ENCODE data around the gene C19orf38.

The C19orf38 gene

GRCh38 chr19:10898633-10899032, 50.4 kb downstream of the C19orf38 start:
- Histone ChIP-seq H3K4me3 (ENCODE audit: low read depth in 1 of 2, low read length in 2 of 2) (no peak overlapping the region), H3K36me3 (ENCODE audit: control insufficient read depth in 1 of 2, insufficient read depth in 2 of 2, low read length in 2 of 2) (no peaks in the 10 kb centered on the region), H3K4me1 (ENCODE audit: control insufficient read depth in 1 of 2, insufficient read depth in 2 of 2, low read length in 2 of 2) (peaks cover 9 to 26% of the 10 kb centered on the region in 2 donors), H3K9me3 (ENCODE audit: control insufficient read depth in 1 of 2, low read length in 2 of 2) (no peaks in the 10 kb centered on the region), H3K27me3 (ENCODE audit: low read depth, low read length) (no peaks in the 10 kb centered on the region), H3K27ac (ENCODE audit: low read length) (no peak overlapping the region)

- Histone ChIP-seq H3K36me3 (ENCODE audit: control insufficient read depth in 1 of 2, insufficient read depth in 2 of 2, low read length in 2 of 2) (peaks cover 0 to 3% of the 10 kb centered on the region in 2 donors), H3K27me3 (ENCODE audit: low read depth, low read length) (no peaks in the 10 kb centered on the region), H3K4me3 (ENCODE audit: low read depth in 1 of 2, low read length in 2 of 2) (no peak overlapping the region), H3K27ac (ENCODE audit: low read length) (no peak overlapping the region), H3K4me1 (ENCODE audit: control insufficient read depth in 1 of 2, insufficient read depth in 2 of 2, low read length in 2 of 2) (peaks cover 9 to 26% of the 10 kb centered on the region in 2 donors), H3K9me3 (ENCODE audit: control insufficient read depth in 1 of 2, low read length in 2 of 2) (no peaks in the 10 kb centered on the region)
These were observed 51.0 kb downstream of the C19orf38 start for GRCh38 chr19:10899151-10899653.

- no peaks in the 10 kb centered on the region for H3K4me1 ChIP-seq (ENCODE audit: control insufficient read depth in 1 of 2, insufficient read depth in 2 of 2, low read length in 2 of 2)
- H3K27ac ChIP-seq (ENCODE audit: low read length) = no peak overlapping the region
- H3K36me3 ChIP-seq (ENCODE audit: control insufficient read depth in 1 of 2, insufficient read depth in 2 of 2, low read length in 2 of 2) = peaks cover 16 to 44% of the 10 kb centered on the region in 2 donors
- H3K9me3 ChIP-seq (ENCODE audit: control insufficient read depth in 1 of 2, low read length in 2 of 2) = no peaks in the 10 kb centered on the region
- H3K27me3 ChIP-seq (ENCODE audit: low read depth, low read length) = no peaks in the 10 kb centered on the region
- H3K4me3 ChIP-seq (ENCODE audit: low read depth in 1 of 2, low read length in 2 of 2) = no peak overlapping the region
These were observed 59.7 kb downstream of the C19orf38 start for GRCh38 chr19:10907925-10908324.

GRCh38 chr19:10908380-10908960, 60.3 kb downstream of the C19orf38 start:
- Histone ChIP-seq H3K36me3 (ENCODE audit: control insufficient read depth in 1 of 2, insufficient read depth in 2 of 2, low read length in 2 of 2) (peaks cover 16 to 45% of the 10 kb centered on the region in 2 donors), H3K9me3 (ENCODE audit: control insufficient read depth in 1 of 2, low read length in 2 of 2) (no peaks in the 10 kb centered on the region), H3K27me3 (ENCODE audit: low read depth, low read length) (no peaks in the 10 kb centered on the region), H3K4me1 (ENCODE audit: control insufficient read depth in 1 of 2, insufficient read depth in 2 of 2, low read length in 2 of 2) (no peaks in the 10 kb centered on the region), H3K4me3 (ENCODE audit: low read depth in 1 of 2, low read length in 2 of 2) (no peak overlapping the region), H3K27ac (ENCODE audit: low read length) (no peak overlapping the region)

GRCh38 chr19:10911579-10912363, 63.6 kb downstream of the C19orf38 start:
- H3K9me3 ChIP-seq (ENCODE audit: control insufficient read depth in 1 of 2, low read length in 2 of 2) = no peaks in the 10 kb centered on the region
- no peak overlapping the region for H3K27ac ChIP-seq (ENCODE audit: low read length)
- H3K4me3 ChIP-seq (ENCODE audit: low read depth in 1 of 2, low read length in 2 of 2) = no peak overlapping the region
- no peaks in the 10 kb centered on the region for H3K4me1 ChIP-seq (ENCODE audit: control insufficient read depth in 1 of 2, insufficient read depth in 2 of 2, low read length in 2 of 2)
- H3K36me3 ChIP-seq (ENCODE audit: control insufficient read depth in 1 of 2, insufficient read depth in 2 of 2, low read length in 2 of 2) = peaks cover 25 to 73% of the 10 kb centered on the region in 2 donors
- H3K27me3 ChIP-seq (ENCODE audit: low read depth, low read length) = no peaks in the 10 kb centered on the region

- no peaks in the 10 kb centered on the region for H3K27me3 ChIP-seq (ENCODE audit: low read depth, low read length)
- H3K4me1 ChIP-seq (ENCODE audit: control insufficient read depth in 1 of 2, insufficient read depth in 2 of 2, low read length in 2 of 2) = no peaks in the 10 kb centered on the region
- no peaks in the 10 kb centered on the region for H3K9me3 ChIP-seq (ENCODE audit: control insufficient read depth in 1 of 2, low read length in 2 of 2)
- no peak overlapping the region for H3K27ac ChIP-seq (ENCODE audit: low read length)
- H3K36me3 ChIP-seq (ENCODE audit: control insufficient read depth in 1 of 2, insufficient read depth in 2 of 2, low read length in 2 of 2) = peaks cover 23 to 73% of the 10 kb centered on the region in 2 donors
- no peak overlapping the region for H3K4me3 ChIP-seq (ENCODE audit: low read depth in 1 of 2, low read length in 2 of 2)
These were observed 64.4 kb downstream of the C19orf38 start for GRCh38 chr19:10912619-10913018.

- Histone ChIP-seq H3K27ac (ENCODE audit: low read length) (no peak overlapping the region), H3K4me3 (ENCODE audit: low read depth in 1 of 2, low read length in 2 of 2) (no peak overlapping the region), H3K27me3 (ENCODE audit: low read depth, low read length) (no peaks in the 10 kb centered on the region), H3K9me3 (ENCODE audit: control insufficient read depth in 1 of 2, low read length in 2 of 2) (no peaks in the 10 kb centered on the region), H3K36me3 (ENCODE audit: control insufficient read depth in 1 of 2, insufficient read depth in 2 of 2, low read length in 2 of 2) (peaks cover 15 to 69% of the 10 kb centered on the region in 2 donors), H3K4me1 (ENCODE audit: control insufficient read depth in 1 of 2, insufficient read depth in 2 of 2, low read length in 2 of 2) (no peaks in the 10 kb centered on the region)
These were observed 65.6 kb downstream of the C19orf38 start for GRCh38 chr19:10913716-10914340.

- Histone ChIP-seq H3K36me3 (ENCODE audit: control insufficient read depth in 1 of 2, insufficient read depth in 2 of 2, low read length in 2 of 2) (peaks cover 25 to 76% of the 10 kb centered on the region in 2 donors), H3K27ac (ENCODE audit: low read length) (no peak overlapping the region), H3K4me1 (ENCODE audit: control insufficient read depth in 1 of 2, insufficient read depth in 2 of 2, low read length in 2 of 2) (no peaks in the 10 kb centered on the region), H3K27me3 (ENCODE audit: low read depth, low read length) (no peaks in the 10 kb centered on the region), H3K4me3 (ENCODE audit: low read depth in 1 of 2, low read length in 2 of 2) (no peak overlapping the region), H3K9me3 (ENCODE audit: control insufficient read depth in 1 of 2, low read length in 2 of 2) (no peaks in the 10 kb centered on the region)
These were observed 67.2 kb downstream of the C19orf38 start for GRCh38 chr19:10915130-10916091.

GRCh38 chr19:10916602-10917001, 68.4 kb downstream of the C19orf38 start:
- H3K27ac ChIP-seq (ENCODE audit: low read length) = no peak overlapping the region
- H3K27me3 ChIP-seq (ENCODE audit: low read depth, low read length) = no peaks in the 10 kb centered on the region
- H3K4me1 ChIP-seq (ENCODE audit: control insufficient read depth in 1 of 2, insufficient read depth in 2 of 2, low read length in 2 of 2) = no peaks in the 10 kb centered on the region
- H3K9me3 ChIP-seq (ENCODE audit: control insufficient read depth in 1 of 2, low read length in 2 of 2) = no peaks in the 10 kb centered on the region
- no peak overlapping the region for H3K4me3 ChIP-seq (ENCODE audit: low read depth in 1 of 2, low read length in 2 of 2)
- H3K36me3 ChIP-seq (ENCODE audit: control insufficient read depth in 1 of 2, insufficient read depth in 2 of 2, low read length in 2 of 2) = peaks cover 25 to 80% of the 10 kb centered on the region in 2 donors

GRCh38 chr19:10918359-10918758, 70.1 kb downstream of the C19orf38 start:
- H3K4me3 ChIP-seq (ENCODE audit: low read depth in 1 of 2, low read length in 2 of 2) = no peak overlapping the region
- H3K9me3 ChIP-seq (ENCODE audit: control insufficient read depth in 1 of 2, low read length in 2 of 2) = no peaks in the 10 kb centered on the region
- H3K36me3 ChIP-seq (ENCODE audit: control insufficient read depth in 1 of 2, insufficient read depth in 2 of 2, low read length in 2 of 2) = peaks cover 25 to 82% of the 10 kb centered on the region in 2 donors
- no peak overlapping the region for H3K27ac ChIP-seq (ENCODE audit: low read length)
- H3K27me3 ChIP-seq (ENCODE audit: low read depth, low read length) = no peaks in the 10 kb centered on the region
- H3K4me1 ChIP-seq (ENCODE audit: control insufficient read depth in 1 of 2, insufficient read depth in 2 of 2, low read length in 2 of 2) = no peaks in the 10 kb centered on the region

All from muscle layer of duodenum (tissue), 2 donors.